NCI-H524 (cell line): ENCODE results near the gene EXOC4.

Experiments used
- DNase-seq, 2 experiments: peaks; one replicate each; lab custom pipeline; 2025; lab: John Stamatoyannopoulos, UW

EXOC4 gene

GRCh38 chr7:133704453-133704852 is 451.6 kb downstream of the EXOC4 start:
- DNase-seq = no peak

- no peak for DNase-seq
Measured at GRCh38 chr7:133705596-133705995, 452.7 kb downstream of the EXOC4 start.

GRCh38 chr7:133706016-133706415 is 453.1 kb downstream of the EXOC4 start:
- no peak for DNase-seq

- DNase-seq = no peak
Measured at GRCh38 chr7:133709036-133709880, 456.4 kb downstream of the EXOC4 start.

GRCh38 chr7:133712544-133712943 is 459.7 kb downstream of the EXOC4 start:
- DNase-seq = no peak

- no peak for DNase-seq
Measured at GRCh38 chr7:133714654-133715053, 461.8 kb downstream of the EXOC4 start.

GRCh38 chr7:133718131-133718530 is 465.3 kb downstream of the EXOC4 start:
- no peak for DNase-seq

- no peak for DNase-seq
Measured at GRCh38 chr7:133723044-133723443, 470.2 kb downstream of the EXOC4 start.

GRCh38 chr7:133724148-133724547 is 471.3 kb downstream of the EXOC4 start:
- DNase-seq = no peak

GRCh38 chr7:133724694-133725093 is 471.8 kb downstream of the EXOC4 start:
- DNase-seq = peak in 1 of 2 experiments; percentile 14

- DNase-seq = no peak
Measured at GRCh38 chr7:133727476-133728214, 474.8 kb downstream of the EXOC4 start.

GRCh38 chr7:133730360-133730759 is 477.5 kb downstream of the EXOC4 start:
- DNase-seq = no peak

- no peak for DNase-seq
Measured at GRCh38 chr7:133733401-133733800, 480.5 kb downstream of the EXOC4 start.

- no peak for DNase-seq
Measured at GRCh38 chr7:133735222-133735621, 482.3 kb downstream of the EXOC4 start.

- DNase-seq = no peak
Measured at GRCh38 chr7:133739817-133740216, 486.9 kb downstream of the EXOC4 start.

- no peak for DNase-seq
Measured at GRCh38 chr7:133741078-133741477, 488.2 kb downstream of the EXOC4 start.

- no peak for DNase-seq
Measured at GRCh38 chr7:133741703-133742102, 488.8 kb downstream of the EXOC4 start.

GRCh38 chr7:133742709-133743538 is 490.0 kb downstream of the EXOC4 start:
- peak in 1 of 2 experiments; percentile 3 for DNase-seq

- DNase-seq = no peak
Measured at GRCh38 chr7:133744451-133744850, 491.6 kb downstream of the EXOC4 start.

GRCh38 chr7:133746305-133746704 is 493.4 kb downstream of the EXOC4 start:
- DNase-seq = no peak

GRCh38 chr7:133746847-133747246 is 494.0 kb downstream of the EXOC4 start:
- DNase-seq = no peak
